Loucy (cell line): ENCODE data around the gene QRFP.

Source experiments
- H2AFZ ChIP-seq: fragments of 200-600 bp; sonication (generic); 2 replicates; pipeline ENCODE4 v1.6.0; 2016; ENCODE audit warnings: antibody characterized with exemption, mild to moderate bottlenecking, low read length, moderate library complexity
- H3F3A ChIP-seq: fragments of 200-600 bp; 2 replicates; pipeline ENCODE4 v1.6.0; 2016; ENCODE audit warnings: antibody characterized with exemption, low read depth, mild to moderate bottlenecking
- H3K27me3 ChIP-seq: fragments of 200-600 bp; sonication (generic); 2 replicates; pipeline ENCODE4 v1.6.1; 2014; ENCODE audit warnings: low read length, mild to moderate bottlenecking; ENCODE audit not compliant: insufficient read depth, poor library complexity, severe bottlenecking
- H3K36me3 ChIP-seq: fragments of 200-600 bp; sonication (generic); 2 replicates; pipeline ENCODE4 v1.6.1; 2016; ENCODE audit warnings: low read length; ENCODE audit not compliant: insufficient read depth
- H3K4me1 ChIP-seq: fragments of 200-600 bp; sonication (generic); 2 replicates; pipeline ENCODE4 v1.5.1; 2014; ENCODE audit warnings: low read length, mild to moderate bottlenecking; ENCODE audit not compliant: insufficient read depth, poor library complexity, severe bottlenecking
- H3K4me2 ChIP-seq: fragments of 200-600 bp; sonication (generic); 2 replicates; pipeline ENCODE4 v1.6.0; 2014; ENCODE audit warnings: antibody characterized with exemption, low read length, low read depth, mild to moderate bottlenecking; ENCODE audit not compliant: poor library complexity, severe bottlenecking
- H3K4me3 ChIP-seq: fragments of 200-600 bp; sonication (generic); 2 replicates; pipeline ENCODE4 v1.5.1; 2014; ENCODE audit warnings: low read length, mild to moderate bottlenecking, mixed read lengths; ENCODE audit not compliant: poor library complexity, severe bottlenecking
- H3K79me2 ChIP-seq: fragments of 200-600 bp; sonication (generic); 2 replicates; pipeline ENCODE4 v1.6.1; 2014; ENCODE audit warnings: low read length; ENCODE audit not compliant: insufficient read depth
- H3K9ac ChIP-seq: fragments of 200-600 bp; sonication (generic); 2 replicates; pipeline ENCODE4 v1.6.0; 2014; ENCODE audit warnings: mild to moderate bottlenecking, low read depth, low read length, moderate library complexity; ENCODE audit not compliant: poor library complexity, severe bottlenecking
- H3K9me2 ChIP-seq: fragments of 200-600 bp; sonication (generic); replicated peaks from 2 replicates; pipeline ENCODE4 v1.6.1; 2016; ENCODE audit warnings: low read depth, low read length, mixed read lengths
- H3K9me3 ChIP-seq: fragments of 200-600 bp; sonication (generic); 2 replicates; pipeline ENCODE4 v1.6.1; 2014; ENCODE audit warnings: mild to moderate bottlenecking, antibody characterized with exemption, low read length, low read depth; ENCODE audit not compliant: insufficient read depth
- H4K20me1 ChIP-seq: fragments of 200-600 bp; sonication (generic); 2 replicates; pipeline ENCODE4 v1.6.0; 2014; ENCODE audit warnings: antibody characterized with exemption, low read length, mild to moderate bottlenecking; ENCODE audit not compliant: insufficient read depth, poor library complexity, severe bottlenecking
- CTCF ChIP-seq: fragments of 200-600 bp; sonication (generic); conservative IDR thresholded peaks from 2 replicates; pipeline ENCODE4 v1.5.1; 2014; ENCODE audit warnings: mild to moderate bottlenecking, antibody characterized with exemption, low read length
- EZH2phosphoT487 ChIP-seq: fragments of 200-600 bp; IDR thresholded peaks from 2 replicates; pipeline ENCODE4 v1.6.1; 2018; ENCODE audit warnings: antibody characterized with exemption, mild to moderate bottlenecking, moderate library complexity, borderline replicate concordance

Gene QRFP

GRCh38 chr9:130905902-130906734 is 9.5 kb upstream of the QRFP start:
- Histone ChIP-seq H3K79me2 (no peaks in the 10 kb centered on the region), H3F3A (no peaks in the 10 kb centered on the region), H3K4me3 (no peak overlapping the region), H3K4me2 (no peak overlapping the region), H4K20me1 (no peaks in the 10 kb centered on the region), H3K9me2 (no peaks in the 10 kb centered on the region), H2AFZ (no peak overlapping the region), H3K9me3 (no peaks in the 10 kb centered on the region), H3K9ac (no peak overlapping the region), H3K4me1 (no peaks in the 10 kb centered on the region), H3K27me3 (no peaks in the 10 kb centered on the region), H3K36me3 (no peaks in the 10 kb centered on the region)
- TF ChIP-seq CTCF, result no peak
- no peak for TF ChIP-seq EZH2phosphoT487

GRCh38 chr9:130905125-130905901 is 8.7 kb upstream of the QRFP start:
- H3K9ac ChIP-seq, result no peak overlapping the region
- no peaks in the 10 kb centered on the region for H4K20me1 ChIP-seq
- TF ChIP-seq EZH2phosphoT487 (no peak), CTCF (no peak)
- no peaks in the 10 kb centered on the region for H3K36me3 ChIP-seq
- H3K4me1 ChIP-seq, result no peaks in the 10 kb centered on the region
- no peaks in the 10 kb centered on the region for H3K9me2 ChIP-seq
- H3F3A ChIP-seq, result no peaks in the 10 kb centered on the region
- H3K4me3 ChIP-seq, result no peak overlapping the region
- no peaks in the 10 kb centered on the region for H3K27me3 ChIP-seq
- H3K79me2 ChIP-seq, result no peaks in the 10 kb centered on the region
- no peak overlapping the region for H2AFZ ChIP-seq
- no peaks in the 10 kb centered on the region for H3K9me3 ChIP-seq
- H3K4me2 ChIP-seq, result no peak overlapping the region

- no peak for TF ChIP-seq CTCF
- TF ChIP-seq EZH2phosphoT487, result no peak
- no peaks in the 10 kb centered on the region for H4K20me1 ChIP-seq
- no peaks in the 10 kb centered on the region for H3K36me3 ChIP-seq
- no peak overlapping the region for H3K4me2 ChIP-seq
- no peaks in the 10 kb centered on the region for H3F3A ChIP-seq
- no peak overlapping the region for H2AFZ ChIP-seq
- no peak overlapping the region for H3K4me3 ChIP-seq
- no peak overlapping the region for H3K9ac ChIP-seq
- H3K9me2 ChIP-seq, result no peaks in the 10 kb centered on the region
- no peaks in the 10 kb centered on the region for H3K79me2 ChIP-seq
- no peaks in the 10 kb centered on the region for H3K27me3 ChIP-seq
- H3K9me3 ChIP-seq, result no peaks in the 10 kb centered on the region
- no peaks in the 10 kb centered on the region for H3K4me1 ChIP-seq
These were observed 7.7 kb upstream of the QRFP start for GRCh38 chr9:130904070-130905044.
